HG03103 (cell line): ENCODE results near the gene DOC2B.
"Not testable (repeated sequence)": the region's sequence is repeated elsewhere in the genome, so short reads cannot be mapped to it uniquely, and the experiment has no call there.

Experiments used
- ATAC-seq: cut with Tn5 transposase; IDR thresholded peaks from one replicate; pipeline ENCODE4 v1.9.1; 2021; ENCODE audit warnings: low read depth; ENCODE audit not compliant: unreplicated experiment

Gene DOC2B

DNA sequence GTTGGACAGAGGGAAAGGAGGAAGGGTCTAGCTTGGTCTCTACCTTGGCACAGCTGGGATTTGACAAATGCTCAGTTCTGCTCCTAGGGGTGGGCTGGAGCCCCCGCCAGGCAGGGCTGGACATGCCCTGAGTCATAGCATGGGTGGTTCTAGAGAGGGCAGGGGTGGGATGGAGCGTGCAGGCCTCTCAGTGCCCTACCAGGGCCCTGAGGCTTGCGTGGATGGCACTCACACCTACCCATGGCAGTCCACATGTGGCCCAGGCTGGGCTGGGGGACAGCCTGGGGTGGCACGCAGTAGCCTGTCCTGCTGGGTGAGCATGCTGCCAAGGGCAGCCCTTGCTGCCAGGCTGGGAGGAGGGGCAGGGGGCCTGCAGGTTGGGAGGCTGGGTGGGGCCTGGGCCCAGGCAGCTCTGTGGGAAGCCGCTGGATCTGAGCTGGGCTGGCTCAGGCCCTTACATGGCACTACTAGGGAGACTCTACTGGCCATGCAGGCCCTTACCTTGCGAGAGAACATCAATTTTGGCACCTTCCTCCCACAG lies 11.2 kb downstream of the DOC2B start:
- no peak for ATAC-seq

DNA sequence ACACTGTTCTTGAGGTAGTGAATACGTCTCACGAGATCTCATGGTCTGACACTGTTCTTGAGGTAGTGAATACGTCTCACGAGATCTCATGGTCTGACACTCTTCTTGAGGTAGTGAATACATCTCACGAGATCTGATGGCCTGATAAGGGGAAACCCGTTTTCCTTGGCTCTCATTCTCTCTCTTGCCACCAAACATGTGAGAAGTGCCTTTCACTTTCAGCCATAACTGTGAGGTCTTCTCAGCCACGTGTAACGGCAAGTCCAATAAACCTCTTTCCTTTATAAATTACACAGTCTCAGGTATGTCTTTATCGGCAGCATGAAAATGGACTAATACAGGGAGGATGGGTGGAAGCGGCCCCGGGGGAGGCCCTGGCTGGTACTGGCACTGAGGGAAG lies 12.8 kb downstream of the DOC2B start:
- not testable (repeated sequence) for ATAC-seq

DNA sequence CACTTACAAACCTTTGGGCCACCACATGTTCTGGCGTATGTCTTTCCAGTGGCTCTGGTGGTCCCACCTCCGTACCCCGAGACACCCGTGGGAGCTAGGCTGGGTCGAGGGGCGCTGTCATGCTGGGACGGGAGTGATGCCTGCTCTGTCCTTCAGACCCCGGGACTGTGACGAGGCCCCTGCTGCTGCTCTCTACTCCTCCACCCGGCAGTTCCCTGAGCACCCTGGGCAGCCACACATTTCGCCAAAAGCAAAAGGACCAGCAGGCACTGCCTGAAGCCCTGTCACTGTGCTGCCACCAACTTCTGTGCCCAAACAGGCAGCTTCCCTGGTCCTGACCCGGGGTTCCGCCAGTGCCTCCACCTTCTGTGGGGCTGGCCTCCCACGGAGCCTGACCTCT lies 15.5 kb downstream of the DOC2B start:
- ATAC-seq = no peak

DNA sequence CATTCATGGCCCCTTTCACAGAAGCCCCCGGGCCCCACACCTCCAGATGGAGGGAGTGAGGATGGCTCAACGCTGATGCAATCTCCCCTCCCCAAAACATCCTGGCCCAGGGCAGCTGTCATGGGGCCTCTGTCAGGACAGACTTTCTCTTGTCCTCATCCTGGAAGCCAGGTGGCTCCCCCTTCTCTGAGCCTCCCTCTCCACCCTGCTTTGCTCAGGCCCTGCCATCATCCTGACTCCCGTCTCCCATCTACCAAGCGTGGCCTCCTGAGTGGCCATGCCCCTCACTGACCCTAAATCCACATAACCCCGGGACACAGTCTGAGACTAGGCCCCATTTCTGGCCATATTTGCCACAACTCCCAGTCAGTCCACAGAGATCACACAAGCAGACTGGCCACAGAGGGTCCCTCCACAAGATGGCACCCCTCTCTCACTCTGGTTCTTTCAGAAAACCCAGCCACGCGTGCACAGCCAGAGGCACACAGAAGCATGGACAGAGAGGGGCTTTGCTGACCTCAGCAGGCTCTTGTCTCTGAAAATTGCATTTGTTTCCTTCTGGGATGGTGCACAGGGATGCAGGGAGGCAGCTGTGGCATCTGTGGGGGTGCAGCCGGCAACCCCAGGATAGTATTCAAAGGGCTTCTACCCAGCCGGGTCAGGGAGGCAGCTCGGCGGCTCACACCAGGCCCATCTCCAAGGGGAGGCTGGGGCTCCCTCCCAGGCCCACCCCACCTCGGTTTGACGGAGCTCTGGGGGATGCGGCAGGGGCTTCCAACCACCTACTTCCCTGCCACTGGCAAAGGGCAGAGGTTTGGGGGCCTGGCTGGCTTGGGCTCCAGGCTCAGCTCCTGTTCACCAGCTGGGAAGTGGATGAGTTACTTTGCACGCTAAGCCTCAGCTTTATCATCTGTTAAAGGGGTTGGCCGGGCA lies 16.9 kb downstream of the DOC2B start:
- no peak for ATAC-seq

DNA sequence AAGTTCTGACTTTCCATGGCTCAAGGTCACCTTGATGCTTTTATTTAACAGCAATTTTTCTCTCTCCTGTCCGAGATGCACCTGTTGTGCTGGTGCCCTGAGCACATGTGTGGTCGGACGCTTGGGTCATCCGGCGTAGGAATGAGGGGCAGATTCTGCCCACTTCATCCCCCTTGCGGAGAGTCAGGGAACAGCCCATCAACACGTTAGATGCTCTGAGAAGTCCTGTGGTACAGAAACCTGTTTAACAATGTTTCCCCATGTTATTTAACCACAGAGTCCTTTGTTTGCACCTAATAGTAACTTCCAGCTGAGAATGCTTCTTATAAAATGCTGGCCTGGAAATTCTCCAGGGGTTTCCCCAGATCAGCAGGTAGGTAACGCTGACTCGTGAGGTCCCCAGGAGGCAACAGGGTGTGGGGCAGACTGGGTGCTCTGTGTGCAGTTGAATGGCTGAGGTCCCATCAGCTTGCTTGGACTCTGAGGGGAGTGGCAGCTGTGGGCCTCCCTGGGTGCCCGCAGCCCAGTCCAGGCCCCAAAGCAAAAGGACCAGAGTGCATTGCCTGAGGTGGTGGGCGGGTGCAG lies 17.8 kb downstream of the DOC2B start:
- no peak for ATAC-seq

DNA sequence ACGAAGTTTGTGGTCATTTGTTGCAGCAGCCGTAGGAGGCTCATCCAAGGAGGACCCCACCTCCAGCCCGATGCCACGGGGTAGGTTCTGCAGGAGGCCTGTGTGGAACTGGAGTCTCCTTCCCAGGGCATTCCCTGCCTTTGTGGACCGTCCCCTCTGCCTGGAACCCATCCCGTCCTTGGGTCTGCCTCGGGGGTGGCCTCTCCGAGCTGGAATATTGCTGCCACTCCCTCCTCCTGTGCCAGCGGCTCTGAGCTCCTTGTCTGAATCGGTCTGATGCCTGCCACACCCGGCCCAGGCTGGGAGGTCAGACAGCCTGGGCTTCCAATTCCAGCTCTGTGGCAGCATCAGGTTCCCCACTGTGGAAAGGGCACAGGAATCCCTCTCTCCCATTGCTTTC lies 18.8 kb downstream of the DOC2B start:
- no peak for ATAC-seq

DNA sequence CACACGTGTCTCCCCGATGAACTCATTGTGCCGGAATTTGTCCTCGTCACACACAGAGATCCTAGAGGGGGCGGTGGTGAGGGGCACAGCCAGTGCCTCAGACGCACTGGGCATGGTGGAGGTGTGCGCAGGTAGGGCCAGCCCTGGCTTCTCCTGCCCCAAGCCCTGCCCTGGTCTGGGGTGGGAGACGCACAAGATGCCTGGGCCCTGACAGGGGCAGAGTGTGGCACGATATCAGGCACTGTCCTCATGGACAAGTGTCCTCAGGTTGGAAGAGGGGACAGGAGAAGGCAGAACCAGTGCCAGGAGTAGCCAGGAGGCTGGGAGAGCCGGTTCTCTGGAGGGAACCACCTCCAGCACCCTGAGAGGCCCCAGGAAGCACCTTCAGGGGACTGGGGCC lies 20.0 kb downstream of the DOC2B start:
- ATAC-seq = no peak

DNA sequence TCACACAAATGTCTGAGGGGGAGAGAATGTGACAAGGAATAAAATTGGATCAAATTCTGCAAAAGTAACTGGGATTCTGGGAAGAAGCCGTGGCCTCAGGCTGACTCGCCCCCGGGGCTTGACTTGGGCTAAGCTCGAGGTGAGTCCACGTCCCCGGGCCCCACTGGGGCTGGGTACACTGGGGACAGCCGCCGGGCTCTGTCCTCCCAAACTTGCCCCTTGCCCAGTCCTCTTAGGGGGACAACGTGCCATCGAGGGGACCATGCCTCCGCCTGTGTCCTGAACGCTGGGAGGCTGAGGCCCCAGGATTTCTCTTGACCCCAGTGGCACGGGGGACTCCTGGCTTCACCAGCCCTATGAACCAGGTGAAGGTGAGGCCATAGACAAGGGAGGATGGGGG lies 21.1 kb downstream of the DOC2B start:
- ATAC-seq = no peak

DNA sequence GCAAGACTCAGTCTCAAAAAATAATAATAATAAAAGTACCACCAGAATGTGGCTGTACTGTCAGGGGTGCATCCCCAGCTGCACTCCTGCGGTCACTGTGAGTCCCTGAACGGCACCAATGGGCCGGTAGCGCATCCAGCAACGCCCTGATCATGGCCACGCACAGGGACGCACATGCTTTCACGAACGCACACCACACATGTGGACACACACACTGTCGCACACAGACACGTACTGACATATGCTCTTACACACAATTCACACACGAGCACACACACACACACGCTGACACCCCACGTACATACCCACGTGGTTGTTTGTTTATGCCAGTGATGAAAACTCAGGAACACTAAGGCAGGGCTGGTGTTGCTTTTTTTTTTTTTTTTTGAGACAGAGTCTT lies 21.8 kb downstream of the DOC2B start:
- ATAC-seq = no peak

DNA sequence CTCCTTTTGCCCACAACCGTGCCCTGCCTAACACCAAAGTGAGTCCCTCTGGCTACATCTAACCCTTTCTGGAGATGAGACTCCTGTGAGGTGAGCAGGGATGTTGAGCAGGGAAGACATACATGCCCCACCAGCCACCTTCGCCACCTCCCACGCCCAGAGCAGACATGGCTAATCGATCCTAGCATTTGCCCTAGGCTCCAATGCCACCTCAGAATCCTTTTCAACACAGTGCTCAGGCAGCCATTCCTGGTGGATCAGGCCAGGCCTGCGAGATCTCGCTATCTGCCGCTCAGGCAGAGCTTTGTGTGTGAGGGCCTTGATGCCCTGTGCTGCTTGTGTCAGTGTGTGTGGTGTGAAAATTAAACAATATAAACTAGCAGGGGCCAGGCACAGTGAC lies 23.1 kb downstream of the DOC2B start:
- no peak for ATAC-seq

DNA sequence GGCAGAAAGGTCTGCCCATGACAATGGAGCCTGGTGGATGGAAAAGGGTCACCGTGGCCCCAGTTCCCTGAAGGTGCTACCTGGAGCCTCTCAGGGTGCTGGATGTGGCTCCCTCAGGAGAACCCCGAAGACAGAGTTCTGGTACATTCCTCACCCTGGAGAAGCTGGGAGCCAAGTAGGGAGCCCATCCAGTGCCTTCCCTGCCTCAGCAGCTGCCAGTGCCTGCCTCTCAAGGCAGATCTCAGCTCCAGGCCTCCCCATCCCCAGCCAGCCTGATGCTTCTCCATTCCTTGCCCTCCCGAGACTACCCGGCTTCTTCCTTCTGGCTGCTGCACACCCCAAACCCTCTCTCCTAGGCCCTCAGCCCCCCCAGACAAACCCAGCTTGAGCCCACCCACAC lies 23.5 kb downstream of the DOC2B start:
- ATAC-seq = no peak

DNA sequence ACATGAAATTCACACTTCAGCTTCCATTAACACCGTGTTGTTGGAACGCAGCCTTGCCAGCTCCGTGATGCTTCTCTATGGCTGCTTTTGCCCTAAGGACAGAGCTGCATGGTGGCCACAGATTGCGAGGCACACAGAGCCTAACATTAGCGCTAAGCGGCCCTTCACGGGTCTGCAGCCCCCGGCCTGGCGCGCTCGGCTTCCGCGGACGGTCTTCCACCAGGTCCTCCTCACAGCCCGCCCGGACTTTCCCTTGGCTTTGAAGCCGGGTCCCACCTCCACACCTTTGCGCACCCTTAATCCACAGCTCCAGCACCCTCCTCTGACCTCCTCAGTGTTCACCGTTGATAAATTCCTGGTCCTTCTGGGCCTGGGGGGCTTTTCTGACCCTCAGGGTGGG lies 24.5 kb downstream of the DOC2B start:
- ATAC-seq = no peak

DNA sequence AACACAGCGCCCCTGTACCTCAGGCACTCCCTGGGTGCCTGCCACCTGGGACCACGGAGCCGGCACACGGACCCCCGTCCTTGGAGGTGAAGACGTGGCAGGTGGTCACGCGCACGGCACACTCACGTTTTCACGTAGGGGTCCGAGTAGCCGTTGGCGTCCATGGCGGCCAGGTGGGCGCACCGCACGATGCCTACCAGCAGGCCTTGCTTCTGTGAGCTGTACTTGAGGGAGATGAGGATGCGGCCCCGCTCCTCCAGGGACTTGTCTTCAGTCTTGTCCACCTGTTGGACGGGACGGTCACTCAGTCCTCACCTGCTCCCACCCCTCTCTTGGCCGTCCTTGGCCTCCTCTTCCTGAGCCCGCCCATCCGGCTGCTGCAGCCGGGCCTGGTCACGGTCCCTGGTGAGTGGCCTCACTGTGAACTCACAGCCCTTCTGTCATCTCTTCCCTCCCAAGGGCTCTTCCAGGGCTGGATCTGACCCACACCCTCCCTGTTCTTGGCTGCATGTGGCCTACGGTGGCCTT lies 25.3 kb downstream of the DOC2B start:
- ATAC-seq = no peak

DNA sequence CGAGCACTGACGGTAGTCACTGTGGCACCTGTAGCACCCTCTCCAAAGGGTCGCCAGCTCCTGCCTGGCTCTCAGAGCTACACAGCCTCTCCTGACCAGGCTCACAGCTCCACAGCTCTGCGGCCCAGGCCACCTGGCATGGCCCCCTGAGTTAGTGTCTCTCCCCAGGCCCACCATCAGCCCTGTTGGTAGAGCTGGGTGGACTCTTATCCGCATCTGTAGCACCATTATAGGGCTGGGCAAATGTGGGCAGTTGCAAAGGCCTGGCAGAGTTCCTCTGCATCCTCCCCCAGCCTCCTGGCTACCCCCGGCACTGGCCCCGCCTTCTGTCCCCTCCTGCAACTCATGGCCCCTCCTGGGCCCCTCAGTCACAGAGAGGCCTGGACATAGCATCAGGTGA lies 25.9 kb downstream of the DOC2B start:
- no peak for ATAC-seq

DNA sequence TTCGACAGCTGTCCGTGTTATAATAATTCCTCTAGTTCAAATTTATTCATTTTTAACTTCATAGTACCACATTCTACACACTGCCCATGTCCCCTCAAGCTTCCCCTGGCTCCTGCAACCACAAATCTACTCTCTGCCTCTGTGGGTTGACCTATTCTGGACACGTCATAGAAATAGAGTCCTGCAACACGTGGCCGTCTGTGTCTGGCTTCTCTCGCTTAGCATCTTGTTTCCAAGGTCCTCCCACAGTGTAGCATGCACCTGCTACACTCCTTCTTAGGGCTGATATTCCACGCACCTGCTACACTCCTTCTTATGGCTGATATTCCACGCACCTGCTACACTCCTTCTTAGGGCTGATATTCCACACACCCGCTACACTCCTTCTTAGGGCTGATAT lies 27.6 kb downstream of the DOC2B start:
- ATAC-seq = no peak

DNA sequence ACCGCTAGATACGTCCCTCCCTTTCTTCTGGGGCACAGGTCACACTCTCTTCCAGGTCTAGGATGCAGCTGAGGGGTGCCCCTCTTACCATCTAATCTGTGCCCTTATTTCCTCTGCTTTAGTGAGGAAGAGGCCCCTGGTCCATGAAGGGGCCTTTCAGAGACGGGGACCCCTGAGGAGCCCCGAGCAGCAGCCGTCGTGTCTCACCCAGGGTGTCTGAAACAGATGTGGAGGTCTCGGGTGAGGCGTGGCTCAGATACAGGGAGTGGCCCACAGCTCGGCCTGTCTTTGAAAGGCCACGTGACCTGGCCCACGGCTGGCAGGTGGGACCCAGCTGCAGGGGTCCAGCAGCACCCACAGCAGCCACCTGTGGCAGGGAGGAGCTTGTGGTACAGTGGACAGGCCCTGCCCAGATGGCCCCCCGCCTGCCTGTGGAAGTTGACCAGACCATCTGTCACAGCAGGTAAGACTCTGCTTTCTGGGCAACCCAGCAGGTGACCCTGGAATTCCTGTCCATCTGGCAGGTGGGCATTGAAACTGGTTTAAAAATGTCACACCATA lies 28.5 kb downstream of the DOC2B start:
- ATAC-seq = no peak

DNA sequence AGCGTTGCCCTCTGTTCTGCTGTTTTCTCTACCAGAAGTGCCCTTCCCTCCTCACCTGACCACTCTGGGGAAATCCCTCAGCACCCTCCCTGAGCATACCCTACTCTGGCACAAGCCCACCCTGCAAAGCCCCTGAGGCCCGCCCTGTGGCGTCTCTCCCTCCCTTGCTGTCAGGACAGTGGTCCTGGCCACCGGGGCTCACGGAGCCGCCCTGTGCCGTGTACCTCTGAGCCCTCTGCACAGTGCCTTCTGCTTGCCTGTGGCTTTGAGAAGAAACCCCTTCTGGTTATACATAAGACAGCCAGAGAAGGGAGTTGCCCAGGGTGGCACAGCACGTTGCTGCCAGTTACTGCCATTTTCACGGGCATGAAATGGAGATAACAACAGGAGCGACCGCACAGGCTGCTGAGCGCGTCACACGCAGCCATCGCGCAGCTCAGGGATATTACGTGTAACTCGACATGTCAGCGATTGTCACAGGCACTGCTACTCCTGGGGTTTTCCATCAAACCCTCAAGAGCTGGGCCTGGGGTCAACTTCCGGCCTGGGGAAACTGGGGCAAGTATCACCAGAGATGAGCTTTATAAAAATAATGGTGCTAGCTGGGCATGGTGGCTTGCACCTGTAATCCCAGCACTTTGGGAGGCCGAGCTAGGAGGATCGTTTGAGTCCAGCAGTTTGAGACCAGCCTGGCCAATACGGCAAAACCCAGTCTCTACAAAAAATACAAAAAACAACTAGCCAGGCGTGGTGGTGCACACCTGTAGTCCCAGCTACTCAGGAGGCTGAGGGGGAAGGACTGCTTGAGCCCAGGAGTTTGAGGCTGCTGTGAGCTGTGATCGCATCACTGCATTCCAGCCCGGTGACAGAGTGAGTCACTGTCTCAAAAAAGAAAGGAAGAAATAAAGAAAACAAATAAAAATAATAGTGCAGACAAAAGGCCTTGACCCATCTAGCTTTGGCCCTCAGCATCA lies 29.3 kb downstream of the DOC2B start:
- ATAC-seq = no peak

DNA sequence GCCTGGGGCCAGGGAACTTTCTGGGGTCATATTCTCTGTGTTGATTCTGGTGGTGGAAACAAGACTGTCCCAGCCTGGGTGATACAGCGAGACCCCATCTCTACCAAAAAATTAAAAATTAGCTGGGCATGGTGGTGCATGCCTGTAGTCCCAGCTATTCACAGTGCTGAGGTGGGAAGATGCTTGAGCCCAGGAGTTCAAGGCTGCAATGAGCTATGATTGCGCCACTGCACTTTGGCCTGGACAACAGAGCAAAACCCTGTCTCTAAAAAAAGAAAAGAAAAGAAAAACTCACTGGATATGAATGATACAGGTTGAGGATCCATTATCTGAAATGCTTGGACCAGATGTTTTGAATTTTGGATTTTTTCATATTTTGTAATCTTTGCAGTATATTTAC lies 30.4 kb downstream of the DOC2B start:
- ATAC-seq = no peak

DNA sequence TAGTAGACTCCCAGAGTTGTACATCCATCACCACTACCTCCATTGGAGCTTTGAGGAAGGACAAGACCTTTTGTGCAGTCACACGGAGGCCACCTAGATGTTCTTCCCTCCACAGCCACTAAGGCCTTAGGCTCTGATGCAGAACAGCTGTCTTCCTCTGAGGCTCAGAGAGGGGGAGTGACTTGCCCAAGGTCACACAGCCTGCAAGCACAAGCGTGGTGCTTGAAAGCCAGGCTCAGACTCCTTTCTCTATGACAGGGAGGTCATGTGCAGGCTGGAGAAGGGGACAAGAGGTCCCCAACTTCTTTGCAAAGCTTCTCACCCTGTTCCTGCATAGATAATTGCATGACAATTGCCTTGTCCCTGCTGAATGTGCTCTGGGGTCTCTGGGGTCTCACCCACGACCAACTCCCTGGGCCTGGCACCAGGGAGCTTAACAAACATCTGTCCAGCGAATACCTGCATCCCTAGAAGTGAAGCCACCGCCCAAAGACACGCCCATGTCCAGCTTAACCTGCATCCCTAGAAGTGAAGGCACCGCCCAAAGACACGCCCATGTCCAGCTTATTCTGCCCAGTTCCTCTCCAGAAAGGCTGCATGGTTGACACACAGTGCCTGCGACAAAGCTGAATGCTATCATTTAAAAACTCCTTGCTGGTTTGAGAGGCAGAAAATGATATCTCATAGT lies 31.4 kb downstream of the DOC2B start:
- no peak for ATAC-seq

DNA sequence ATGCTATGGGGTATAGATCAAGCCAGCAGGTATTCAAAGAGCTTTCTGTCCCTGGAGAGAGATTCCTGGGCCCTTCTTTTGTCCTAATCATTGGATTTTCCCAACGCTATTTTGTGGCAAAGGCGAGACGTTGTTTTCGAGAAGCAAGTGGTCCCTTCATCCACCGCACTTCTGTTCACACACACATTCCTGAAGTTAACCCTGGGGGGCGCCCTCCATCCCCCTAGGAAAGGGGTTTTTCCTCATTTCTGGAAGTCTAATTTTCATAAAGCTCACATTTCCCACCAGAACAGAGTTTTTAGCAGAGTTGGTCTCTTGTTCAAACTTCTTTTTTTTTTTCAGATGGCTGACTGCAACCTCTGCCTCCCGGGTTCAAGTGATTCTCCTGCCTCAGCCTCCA lies 32.2 kb downstream of the DOC2B start:
- no peak for ATAC-seq
